Gastrocnemius medialis (tissue), 4 donors: ENCODE measurements around the gene ITIH3. TPM values are rescaled to one million over a fixed set of nuclear protein-coding genes. Genes with fewer than 3 reads are reported as not detected.
A peak's percentile ranks its signal among the peaks of the same experiment; 100 is the strongest.

ENCODE experiments used
- ATAC-seq, 2 donors: fragments of 150-250 bp; one replicate each; pipeline ENCODE4 v1.9.1; 2016
- DNase-seq, 2 donors: peaks; one replicate each; pipeline ENCODE4 v3.0.0-alpha.2; 2019
- H3K27ac ChIP-seq, 4 donors: fragments of 200-600 bp; sonication (generic); 1 replicate in 1 of 4; 2 replicates in 3 of 4; pipeline ENCODE4 v1.5.1; 2016 to 2018; ENCODE audit warnings: mild to moderate bottlenecking in 2 of 4, moderate library complexity in 1 of 4
- H3K27me3 ChIP-seq, 3 donors: fragments of 200-600 bp; sonication (generic) in 2 of 3; 1 replicate in 1 of 3; 2 replicates in 2 of 3; pipeline versions ENCODE4 v1.5.1 to v1.6.0; 2016 to 2019; ENCODE audit warnings: mild to moderate bottlenecking in 1 of 3, moderate library complexity in 1 of 3
- H3K36me3 ChIP-seq, 2 donors: fragments of 200-600 bp; sonication (generic) in 1 of 2; one replicate each; pipeline ENCODE4 v1.5.1; 2017 to 2018
- H3K4me1 ChIP-seq, 2 donors: fragments of 200-600 bp; sonication (generic) in 1 of 2; one replicate each; pipeline ENCODE4 v1.5.1; 2016 to 2017; ENCODE audit warnings: mild to moderate bottlenecking in 2 of 2
- H3K4me3 ChIP-seq, 4 donors: fragments of 200-600 bp; sonication (generic) in 3 of 4; 1 replicate in 1 of 4; 2 replicates in 3 of 4; pipeline ENCODE4 v1.5.1; 2016 to 2019; ENCODE audit warnings: mild to moderate bottlenecking in 2 of 4
- H3K9me3 ChIP-seq, 3 donors: fragments of 200-600 bp; sonication (generic) in 2 of 3; 1 replicate in 1 of 3; 2 replicates in 2 of 3; pipeline ENCODE4 v1.5.1; 2016 to 2019
- CTCF ChIP-seq, 5 experiments: fragments of 450-650 bp in 3 of 5; fragments of 200-600 bp in 2 of 5; sonication (generic) in 2 of 5; IDR thresholded peaks in 4 of 5; conservative IDR thresholded peaks in 1 of 5; 1 replicate in 4 of 5; 2 replicates in 1 of 5; pipeline ENCODE4 v1.5.1; 2016 to 2019; ENCODE audit warnings: antibody characterized with exemption in 5 of 5, mild to moderate bottlenecking in 3 of 5, moderate library complexity in 3 of 5
- POLR2A ChIP-seq, 2 donors: fragments of 450-650 bp; IDR thresholded peaks; one replicate each; pipeline ENCODE4 v1.6.1; 2017; ENCODE audit warnings: antibody characterized with exemption in 2 of 2, mild to moderate bottlenecking in 2 of 2, moderate library complexity in 2 of 2
- in situ Hi-C, 4 donors: fragments of 200-750 bp; cut with MboI; loops; one replicate each; pipeline versions ENCODE4 v1.15.0 to v1.8.0; 2017; ENCODE audit warnings: low sequenced_read_pairs in 4 of 4
- intact Hi-C: fragments of 100-400 bp; cut with DNase I; formaldehyde crosslinking; loops from one replicate; pipeline ENCODE4 v1.15.1; 2023; ENCODE audit warnings: low total_unique reads
- total RNA-seq, 4 donors: library from RNA; depleted of rRNA; stranded (reverse); fragments of >200 nt; gene quantifications; one replicate each; pipeline versions ENCODE4 v1.1.0 to v1.2.3, GENCODE V29; 2016

The ITIH3 gene
- total RNA-seq, 4 donors from 2014 or later = 0.66 to 3.1 (median 1.5) TPM

GRCh38 chr3:52800079-52800478, 5.5 kb downstream of the ITIH3 start:
- Histone ChIP-seq H3K4me1 (peaks cover 0 to 6% of the 10 kb centered on the region in 2 donors), H3K9me3 (no peaks in the 10 kb centered on the region), H3K36me3 (no peaks in the 10 kb centered on the region), H3K27ac (no peak overlapping the region), H3K4me3 (no peak overlapping the region), H3K27me3 (no peaks in the 10 kb centered on the region)
- TF ChIP-seq POLR2A (IDR thresholded peaks at IDR 0.05) (no peak), CTCF (IDR thresholded peaks at IDR 0.05 in 4 of 5, conservative IDR thresholded peaks at IDR 0.05 in 1 of 5) (no peak)
- in situ Hi-C loops = no loop called here
- no peak for DNase-seq
- intact Hi-C loops = no loop called here
- peak; percentile 49 to 63 for ATAC-seq

GRCh38 chr3:52801839-52802238, 7.2 kb downstream of the ITIH3 start:
- no peaks in the 10 kb centered on the region for H3K27me3 ChIP-seq
- ATAC-seq (no peak), DNase-seq (no peak)
- no peaks in the 10 kb centered on the region for H3K36me3 ChIP-seq
- TF ChIP-seq CTCF (IDR thresholded peaks at IDR 0.05 in 4 of 5, conservative IDR thresholded peaks at IDR 0.05 in 1 of 5) (no peak), POLR2A (IDR thresholded peaks at IDR 0.05) (no peak)
- H3K4me3 ChIP-seq = no peak overlapping the region
- H3K27ac ChIP-seq = no peak overlapping the region
- intact Hi-C loops (no loop called here), in situ Hi-C loops (no loop called here)
- no peaks in the 10 kb centered on the region for H3K9me3 ChIP-seq
- H3K4me1 ChIP-seq = peaks cover 0 to 6% of the 10 kb centered on the region in 2 donors

- in situ Hi-C loops = no loop called here
- Histone ChIP-seq H3K4me1 (no peaks in the 10 kb centered on the region), H3K27me3 (no peaks in the 10 kb centered on the region), H3K27ac (no peak overlapping the region), H3K4me3 (no peak overlapping the region), H3K9me3 (no peaks in the 10 kb centered on the region), H3K36me3 (no peaks in the 10 kb centered on the region)
- DNase-seq (no peak), ATAC-seq (no peak)
- intact Hi-C loops = no loop called here
- TF ChIP-seq POLR2A (IDR thresholded peaks at IDR 0.05) (no peak), CTCF (IDR thresholded peaks at IDR 0.05 in 4 of 5, conservative IDR thresholded peaks at IDR 0.05 in 1 of 5) (no peak)
Measured at GRCh38 chr3:52805270-52806039, 10.9 kb downstream of the ITIH3 start.

- H3K4me3 ChIP-seq = no peak overlapping the region
- DNase-seq = no peak
- in situ Hi-C loops = no loop called here
- TF ChIP-seq CTCF (IDR thresholded peaks at IDR 0.05 in 4 of 5, conservative IDR thresholded peaks at IDR 0.05 in 1 of 5) (no peak), POLR2A (IDR thresholded peaks at IDR 0.05) (no peak)
- no peaks in the 10 kb centered on the region for H3K9me3 ChIP-seq
- intact Hi-C loops = no loop called here
- H3K4me1 ChIP-seq = peaks cover 0 to 3% of the 10 kb centered on the region in 2 donors
- H3K27ac ChIP-seq = no peak overlapping the region
- H3K36me3 ChIP-seq = peaks cover 0 to 11% of the 10 kb centered on the region in 2 donors
- H3K27me3 ChIP-seq = no peaks in the 10 kb centered on the region
- ATAC-seq = no peak
Measured at GRCh38 chr3:52809149-52809548, 14.6 kb downstream of the ITIH3 start.
